ENCODE data around the gene ANKRD13D.

ANKRD13D gene

DNA sequence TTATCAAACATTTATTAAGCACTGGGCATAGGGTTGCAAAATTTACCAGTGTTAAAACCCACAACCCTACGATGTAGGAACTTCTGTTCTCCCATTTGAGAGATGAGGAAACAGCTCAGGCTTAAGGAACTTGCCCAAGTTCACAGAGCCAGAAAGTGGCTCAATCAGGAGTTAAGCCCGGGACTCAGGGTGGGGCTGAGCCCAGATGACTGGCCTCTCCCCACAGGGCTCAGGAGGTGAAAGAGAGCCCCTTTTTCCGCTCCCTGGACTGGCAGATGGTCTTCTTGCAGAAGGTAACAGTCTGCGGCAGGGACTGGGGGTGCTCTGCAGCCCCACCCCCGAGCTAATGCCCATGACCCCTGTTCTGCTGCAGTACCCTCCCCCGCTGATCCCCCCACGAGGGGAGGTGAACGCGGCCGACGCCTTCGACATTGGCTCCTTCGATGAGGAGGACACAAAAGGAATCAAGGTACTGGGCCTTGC is 5.6 kb upstream of the ANKRD13D start:
- H3K36me3 ChIP-seq: peaks cover 71 to 85% (median 83%) of the 10 kb centered on the region in 3 donors
- intact Hi-C loops (cut with DNase I; ENCODE audit: low total_unique reads): no loop called here
- DNase-seq: no peak
- no peaks in the 10 kb centered on the region for H3K27me3 ChIP-seq
- H3K4me3 ChIP-seq: no peak overlapping the region
- no peak overlapping the region for H3K27ac ChIP-seq
- H3K4me1 ChIP-seq: peaks cover 7 to 24% (median 16%) of the 10 kb centered on the region in 4 donors
- TF ChIP-seq, protein P1, sequence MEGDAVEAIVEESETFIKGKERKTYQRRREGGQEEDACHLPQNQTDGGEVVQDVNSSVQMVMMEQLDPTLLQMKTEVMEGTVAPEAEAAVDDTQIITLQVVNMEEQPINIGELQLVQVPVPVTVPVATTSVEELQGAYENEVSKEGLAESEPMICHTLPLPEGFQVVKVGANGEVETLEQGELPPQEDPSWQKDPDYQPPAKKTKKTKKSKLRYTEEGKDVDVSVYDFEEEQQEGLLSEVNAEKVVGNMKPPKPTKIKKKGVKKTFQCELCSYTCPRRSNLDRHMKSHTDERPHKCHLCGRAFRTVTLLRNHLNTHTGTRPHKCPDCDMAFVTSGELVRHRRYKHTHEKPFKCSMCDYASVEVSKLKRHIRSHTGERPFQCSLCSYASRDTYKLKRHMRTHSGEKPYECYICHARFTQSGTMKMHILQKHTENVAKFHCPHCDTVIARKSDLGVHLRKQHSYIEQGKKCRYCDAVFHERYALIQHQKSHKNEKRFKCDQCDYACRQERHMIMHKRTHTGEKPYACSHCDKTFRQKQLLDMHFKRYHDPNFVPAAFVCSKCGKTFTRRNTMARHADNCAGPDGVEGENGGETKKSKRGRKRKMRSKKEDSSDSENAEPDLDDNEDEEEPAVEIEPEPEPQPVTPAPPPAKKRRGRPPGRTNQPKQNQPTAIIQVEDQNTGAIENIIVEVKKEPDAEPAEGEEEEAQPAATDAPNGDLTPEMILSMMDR (IDR thresholded peaks at IDR 0.05): no peak
- H3K9me3 ChIP-seq: no peaks in the 10 kb centered on the region

DNA sequence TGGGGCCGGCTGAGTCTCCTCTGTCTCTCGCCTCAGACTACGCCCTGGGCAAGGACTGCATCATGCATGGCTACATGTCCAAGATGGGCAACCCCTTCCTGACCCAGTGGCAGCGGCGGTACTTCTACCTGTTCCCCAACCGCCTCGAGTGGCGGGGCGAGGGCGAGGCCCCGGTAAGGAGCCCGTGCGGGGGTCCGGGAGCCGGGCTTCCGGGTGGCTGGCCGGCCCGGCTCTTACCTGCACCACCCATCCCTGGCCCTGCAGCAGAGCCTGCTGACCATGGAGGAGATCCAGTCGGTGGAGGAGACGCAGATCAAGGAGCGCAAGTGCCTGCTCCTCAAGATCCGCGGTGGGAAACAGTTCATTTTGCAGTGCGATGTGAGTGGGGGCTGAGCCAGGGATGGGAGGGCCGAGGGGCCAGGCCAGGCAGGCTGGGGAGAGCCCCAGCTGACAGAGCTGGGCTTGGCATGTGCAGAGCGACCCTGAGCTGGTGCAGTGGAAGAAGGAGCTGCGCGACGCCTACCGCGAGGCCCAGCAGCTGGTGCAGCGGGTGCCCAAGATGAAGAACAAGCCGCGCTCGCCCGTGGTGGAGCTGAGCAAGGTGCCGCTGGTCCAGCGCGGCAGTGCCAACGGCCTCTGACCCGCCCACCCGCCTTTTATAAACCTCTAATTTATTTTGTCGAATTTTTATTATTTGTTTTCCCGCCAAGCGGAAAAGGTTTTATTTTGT is 4.1 kb upstream of the ANKRD13D start:
- H3K27me3 ChIP-seq: no peaks in the 10 kb centered on the region
- no peak for DNase-seq
- intact Hi-C loops (cut with DNase I; ENCODE audit: low total_unique reads): no loop called here
- no peak overlapping the region for H3K27ac ChIP-seq
- H3K4me1 ChIP-seq: peaks cover 7 to 23% (median 16%) of the 10 kb centered on the region in 4 donors
- peaks cover 62 to 70% (median 70%) of the 10 kb centered on the region in 3 donors for H3K36me3 ChIP-seq
- TF ChIP-seq, protein P1 (IDR thresholded peaks at IDR 0.05): no peak
- H3K4me3 ChIP-seq: no peak overlapping the region
- H3K9me3 ChIP-seq: no peaks in the 10 kb centered on the region

DNA sequence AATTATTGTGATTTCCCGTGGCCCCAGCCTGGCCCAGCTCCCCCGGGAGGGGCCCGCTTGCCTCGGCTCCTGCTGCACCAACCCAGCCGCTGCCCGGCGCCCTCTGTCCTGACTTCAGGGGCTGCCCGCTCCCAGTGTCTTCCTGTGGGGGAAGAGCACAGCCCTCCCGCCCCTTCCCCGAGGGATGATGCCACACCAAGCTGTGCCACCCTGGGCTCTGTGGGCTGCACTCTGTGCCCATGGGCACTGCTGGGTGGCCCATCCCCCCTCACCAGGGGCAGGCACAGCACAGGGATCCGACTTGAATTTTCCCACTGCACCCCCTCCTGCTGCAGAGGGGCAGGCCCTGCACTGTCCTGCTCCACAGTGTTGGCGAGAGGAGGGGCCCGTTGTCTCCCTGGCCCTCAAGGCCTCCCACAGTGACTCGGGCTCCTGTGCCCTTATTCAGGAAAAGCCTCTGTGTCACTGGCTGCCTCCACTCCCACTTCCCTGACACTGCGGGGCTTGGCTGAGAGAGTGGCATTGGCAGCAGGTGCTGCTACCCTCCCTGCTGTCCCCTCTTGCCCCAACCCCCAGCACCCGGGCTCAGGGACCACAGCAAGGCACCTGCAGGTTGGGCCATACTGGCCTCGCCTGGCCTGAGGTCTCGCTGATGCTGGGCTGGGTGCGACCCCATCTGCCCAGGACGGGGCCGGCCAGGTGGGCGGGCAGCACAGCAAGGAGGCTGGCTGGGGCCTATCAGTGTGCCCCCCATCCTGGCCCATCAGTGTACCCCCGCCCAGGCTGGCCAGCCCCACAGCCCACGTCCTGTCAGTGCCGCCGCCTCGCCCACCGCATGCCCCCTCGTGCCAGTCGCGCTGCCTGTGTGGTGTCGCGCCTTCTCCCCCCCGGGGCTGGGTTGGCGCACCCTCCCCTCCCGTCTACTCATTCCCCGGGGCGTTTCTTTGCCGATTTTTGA is 3.3 kb upstream of the ANKRD13D start:
- Histone ChIP-seq H3K27ac (peak overlapping the region; percentile 93 to 94), H3K36me3 (peaks cover 54 to 66% (median 61%) of the 10 kb centered on the region in 3 donors), H3K9me3 (no peaks in the 10 kb centered on the region), H3K4me1 (peaks cover 7 to 31% (median 25%) of the 10 kb centered on the region in 4 donors), H3K27me3 (no peaks in the 10 kb centered on the region), H3K4me3 (no peak overlapping the region)
- intact Hi-C loops (cut with DNase I; ENCODE audit: low total_unique reads): no loop called here
- no peak for DNase-seq
- TF ChIP-seq, protein P1 (IDR thresholded peaks at IDR 0.05): no peak

DNA sequence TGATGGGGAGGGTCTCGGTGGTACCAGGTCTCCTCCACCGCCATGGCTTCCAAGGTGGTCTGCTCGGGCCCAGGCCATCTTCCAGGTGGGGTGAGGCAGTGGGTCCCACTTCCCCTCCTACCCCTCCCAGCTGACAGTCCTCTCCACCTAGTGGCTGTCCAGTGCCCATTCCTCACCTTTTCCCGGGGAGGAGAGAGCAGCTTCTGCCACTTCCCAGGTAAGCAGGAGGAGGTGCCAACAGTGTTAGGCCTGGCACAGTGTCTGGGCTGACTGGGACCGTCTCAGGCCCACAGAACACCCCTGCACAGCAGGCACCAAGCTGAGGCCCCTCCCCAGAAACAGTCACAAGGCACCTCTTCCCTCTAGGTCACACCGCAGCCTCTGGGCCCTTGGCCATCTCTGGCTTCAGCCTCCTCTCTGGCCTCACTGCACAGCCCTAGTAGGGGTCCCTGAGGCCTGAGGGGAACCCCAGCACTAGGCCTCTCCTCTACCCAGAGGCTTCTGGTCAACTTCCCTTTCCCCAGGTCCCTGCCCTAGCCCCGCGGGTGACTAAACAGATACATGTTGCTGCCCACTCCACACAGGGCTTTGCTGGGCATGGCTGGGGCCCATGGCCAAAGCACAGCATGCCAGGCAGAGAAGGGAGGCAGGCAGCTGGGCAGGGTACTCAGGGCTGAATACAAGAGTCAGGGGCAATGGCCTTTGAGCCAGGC is 2.3 kb upstream of the ANKRD13D start:
- Histone ChIP-seq H3K27me3 (no peaks in the 10 kb centered on the region), H3K27ac (peak overlapping the region; percentile 93 to 94), H3K4me1 (peaks cover 7 to 39% (median 26%) of the 10 kb centered on the region in 4 donors), H3K36me3 (peaks cover 46 to 66% (median 57%) of the 10 kb centered on the region in 3 donors), H3K9me3 (no peaks in the 10 kb centered on the region), H3K4me3 (no peak overlapping the region)
- DNase-seq: no peak
- TF ChIP-seq, protein P1 (IDR thresholded peaks at IDR 0.05): no peak
- intact Hi-C loops (cut with DNase I; ENCODE audit: low total_unique reads): no loop called here
